Loucy (cell line): ENCODE results near the gene CD53.

Experiments used
- H2AFZ ChIP-seq: fragments of 200-600 bp; sonication (generic); 2 replicates; pipeline ENCODE4 v1.6.0; 2016; ENCODE audit warnings: antibody characterized with exemption, mild to moderate bottlenecking, low read length, moderate library complexity
- H3F3A ChIP-seq: fragments of 200-600 bp; 2 replicates; pipeline ENCODE4 v1.6.0; 2016; ENCODE audit warnings: antibody characterized with exemption, low read depth, mild to moderate bottlenecking
- H3K27me3 ChIP-seq: fragments of 200-600 bp; sonication (generic); 2 replicates; pipeline ENCODE4 v1.6.1; 2014; ENCODE audit warnings: low read length, mild to moderate bottlenecking; ENCODE audit not compliant: insufficient read depth, poor library complexity, severe bottlenecking
- H3K36me3 ChIP-seq: fragments of 200-600 bp; sonication (generic); 2 replicates; pipeline ENCODE4 v1.6.1; 2016; ENCODE audit warnings: low read length; ENCODE audit not compliant: insufficient read depth
- H3K4me1 ChIP-seq: fragments of 200-600 bp; sonication (generic); 2 replicates; pipeline ENCODE4 v1.5.1; 2014; ENCODE audit warnings: low read length, mild to moderate bottlenecking; ENCODE audit not compliant: insufficient read depth, poor library complexity, severe bottlenecking
- H3K4me2 ChIP-seq: fragments of 200-600 bp; sonication (generic); 2 replicates; pipeline ENCODE4 v1.6.0; 2014; ENCODE audit warnings: antibody characterized with exemption, low read length, low read depth, mild to moderate bottlenecking; ENCODE audit not compliant: poor library complexity, severe bottlenecking
- H3K4me3 ChIP-seq: fragments of 200-600 bp; sonication (generic); 2 replicates; pipeline ENCODE4 v1.5.1; 2014; ENCODE audit warnings: low read length, mild to moderate bottlenecking, mixed read lengths; ENCODE audit not compliant: poor library complexity, severe bottlenecking
- H3K79me2 ChIP-seq: fragments of 200-600 bp; sonication (generic); 2 replicates; pipeline ENCODE4 v1.6.1; 2014; ENCODE audit warnings: low read length; ENCODE audit not compliant: insufficient read depth
- H3K9ac ChIP-seq: fragments of 200-600 bp; sonication (generic); 2 replicates; pipeline ENCODE4 v1.6.0; 2014; ENCODE audit warnings: mild to moderate bottlenecking, low read depth, low read length, moderate library complexity; ENCODE audit not compliant: poor library complexity, severe bottlenecking
- H3K9me2 ChIP-seq: fragments of 200-600 bp; sonication (generic); replicated peaks from 2 replicates; pipeline ENCODE4 v1.6.1; 2016; ENCODE audit warnings: low read depth, low read length, mixed read lengths
- H3K9me3 ChIP-seq: fragments of 200-600 bp; sonication (generic); 2 replicates; pipeline ENCODE4 v1.6.1; 2014; ENCODE audit warnings: mild to moderate bottlenecking, antibody characterized with exemption, low read length, low read depth; ENCODE audit not compliant: insufficient read depth
- H4K20me1 ChIP-seq: fragments of 200-600 bp; sonication (generic); 2 replicates; pipeline ENCODE4 v1.6.0; 2014; ENCODE audit warnings: antibody characterized with exemption, low read length, mild to moderate bottlenecking; ENCODE audit not compliant: insufficient read depth, poor library complexity, severe bottlenecking
- CTCF ChIP-seq: fragments of 200-600 bp; sonication (generic); conservative IDR thresholded peaks from 2 replicates; pipeline ENCODE4 v1.5.1; 2014; ENCODE audit warnings: mild to moderate bottlenecking, antibody characterized with exemption, low read length
- EZH2phosphoT487 ChIP-seq: fragments of 200-600 bp; IDR thresholded peaks from 2 replicates; pipeline ENCODE4 v1.6.1; 2018; ENCODE audit warnings: antibody characterized with exemption, mild to moderate bottlenecking, moderate library complexity, borderline replicate concordance

The CD53 gene

GRCh38 chr1:110864287-110864686 lies 8.7 kb upstream of the CD53 start:
- H3K4me3 ChIP-seq = no peak overlapping the region
- H3K9ac ChIP-seq = no peak overlapping the region
- no peak overlapping the region for H2AFZ ChIP-seq
- no peaks in the 10 kb centered on the region for H3K27me3 ChIP-seq
- TF ChIP-seq EZH2phosphoT487 (no peak), CTCF (no peak)
- H4K20me1 ChIP-seq = no peaks in the 10 kb centered on the region
- H3K9me3 ChIP-seq = peaks cover 8% of the 10 kb centered on the region; the same call in 1 of the 2 replicates
- no peaks in the 10 kb centered on the region for H3K4me1 ChIP-seq
- no peaks in the 10 kb centered on the region for H3K9me2 ChIP-seq
- no peaks in the 10 kb centered on the region for H3K36me3 ChIP-seq
- no peaks in the 10 kb centered on the region for H3F3A ChIP-seq
- H3K4me2 ChIP-seq = no peak overlapping the region
- no peaks in the 10 kb centered on the region for H3K79me2 ChIP-seq

- Histone ChIP-seq H3K4me3 (no peak overlapping the region), H3K36me3 (no peaks in the 10 kb centered on the region), H3F3A (peaks cover 7% of the 10 kb centered on the region; the same call in 1 of the 2 replicates), H3K79me2 (peaks cover 26% of the 10 kb centered on the region), H4K20me1 (no peaks in the 10 kb centered on the region), H3K4me2 (no peak overlapping the region), H3K9me2 (no peaks in the 10 kb centered on the region), H3K9me3 (peaks cover 8% of the 10 kb centered on the region; the same call in 1 of the 2 replicates), H2AFZ (no peak overlapping the region), H3K4me1 (peaks cover 27% of the 10 kb centered on the region), H3K9ac (no peak overlapping the region), H3K27me3 (no peaks in the 10 kb centered on the region)
- TF ChIP-seq CTCF (no peak), EZH2phosphoT487 (no peak)
These were observed 2.1 kb upstream of the CD53 start for GRCh38 chr1:110870721-110871388.

- Histone ChIP-seq H3K4me2 (peak overlapping the region; percentile 95), H3K79me2 (peaks cover 41% of the 10 kb centered on the region), H3K27me3 (no peaks in the 10 kb centered on the region), H3K9me3 (peaks cover 8% of the 10 kb centered on the region; the same call in 1 of the 2 replicates), H2AFZ (peak overlapping the region; percentile 79), H3K9me2 (no peaks in the 10 kb centered on the region), H3K9ac (peak overlapping the region; percentile 83), H3K36me3 (no peaks in the 10 kb centered on the region), H3K4me3 (peak overlapping the region; percentile 88), H3K4me1 (peaks cover 41% of the 10 kb centered on the region), H3F3A (peaks cover 7% of the 10 kb centered on the region; the same call in 1 of the 2 replicates), H4K20me1 (peaks cover 5% of the 10 kb centered on the region)
- TF ChIP-seq CTCF = no peak
- TF ChIP-seq EZH2phosphoT487 = no peak
These were observed 593 bp upstream of the CD53 start for GRCh38 chr1:110872366-110872744.
